ENCODE measurements around the gene KIF5A. TPM values are rescaled to one million over a fixed set of nuclear protein-coding genes. Genes with fewer than 3 reads are reported as not detected.

KIF5A gene
- total and polyA plus RNA-seq, 5 experiments from 2014 or later, result 0.17 to 2.3 (median 0.85) TPM; not detected in 1

DNA sequence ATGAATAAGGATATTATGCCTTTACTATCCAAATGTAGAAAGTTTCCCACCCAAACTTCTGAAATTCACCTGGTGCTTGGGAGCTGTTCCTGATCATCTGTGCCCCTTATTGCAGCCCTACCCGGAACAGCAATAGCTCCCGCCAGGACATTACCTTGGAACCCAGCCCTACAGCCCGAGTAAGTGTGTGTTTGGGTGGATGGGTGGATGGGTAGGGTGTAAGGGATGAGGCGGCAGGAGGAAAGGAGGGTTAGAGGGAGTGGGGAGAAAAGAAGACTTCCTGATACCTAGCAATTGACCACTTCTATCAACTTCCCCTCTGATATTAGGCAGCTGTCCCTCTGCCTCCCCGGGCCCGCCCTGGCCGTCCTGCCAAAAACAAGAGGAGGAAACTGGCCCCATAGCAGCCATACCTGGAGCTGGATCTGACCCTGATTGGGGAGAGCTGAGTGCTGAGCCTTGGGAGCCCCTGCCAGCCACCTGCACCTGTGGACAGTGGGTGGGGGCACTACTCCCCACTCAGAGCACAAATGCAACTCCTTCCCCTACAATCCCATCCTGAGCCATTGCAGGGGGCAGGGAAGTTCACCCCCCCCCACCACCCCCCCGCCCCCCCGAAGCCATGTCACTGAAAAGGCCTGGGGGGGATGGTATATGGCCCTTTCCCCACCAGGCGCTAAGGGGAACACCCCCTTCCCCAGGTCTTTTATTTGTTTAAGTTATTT lies 20.9 kb upstream of the KIF5A start:
- H3K27me3 Mint-ChIP-seq, result no peaks in the 10 kb centered on the region
- peaks cover 0 to 71% (median 0%) of the 10 kb centered on the region in 3 donors for H3K36me3 Mint-ChIP-seq
- DNase-seq, result no peak
- POLR2A ChIA-PET, result interaction anchor here (0.9 to 1.3 kb wide), 3 partner anchors 8 to 70 kb away, joined by 4 to 6 read pairs (median 4); partner anchors contain the start of gene DDIT3
- H3K4me1 Mint-ChIP-seq, result peaks cover 13 to 37% (median 19%) of the 10 kb centered on the region in 4 donors
- H3K9me3 Mint-ChIP-seq, result no peaks in the 10 kb centered on the region
- no peak for ATAC-seq
- H3K27ac Mint-ChIP-seq, result peak overlapping the region in 6 of 10 donors; percentile 28 to 86 (median 70)
- H3K4me3 Mint-ChIP-seq, result no peak overlapping the region

DNA sequence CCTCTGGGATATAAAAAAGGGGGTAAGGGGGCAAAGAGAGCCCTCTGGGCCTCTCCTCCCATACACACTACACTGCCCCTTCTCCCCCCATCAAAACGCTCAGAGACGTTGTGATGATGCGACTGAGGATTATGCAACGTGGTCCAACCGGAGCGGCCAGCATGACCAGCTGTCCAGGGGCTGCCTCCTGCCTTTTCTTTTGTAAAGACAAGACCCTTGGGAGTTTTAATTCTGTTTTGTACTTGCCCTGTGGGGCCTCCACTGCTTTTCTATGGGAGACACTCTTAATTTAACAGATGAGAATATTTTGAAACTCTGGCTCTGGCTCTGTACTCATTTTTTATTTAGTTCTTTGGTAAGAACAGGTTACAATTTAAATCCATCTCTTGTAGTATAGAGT lies 20.0 kb upstream of the KIF5A start:
- Mint-ChIP-seq H3K36me3 (peaks cover 0 to 76% (median 3%) of the 10 kb centered on the region in 3 donors), H3K27ac (peak overlapping the region in 5 of 10 donors; percentile 7 to 86 (median 75)), H3K4me3 (no peak overlapping the region), H3K4me1 (peaks cover 7 to 28% (median 11%) of the 10 kb centered on the region in 4 donors), H3K27me3 (no peaks in the 10 kb centered on the region), H3K9me3 (no peaks in the 10 kb centered on the region)
- no peak for DNase-seq
- no peak for ATAC-seq
- POLR2A ChIA-PET, result interaction anchor here (0.6 to 1.2 kb wide), 2 partner anchors 49 to 1485 kb away, joined by 4 to 5 read pairs; no protein-coding TSS in a partner anchor

DNA sequence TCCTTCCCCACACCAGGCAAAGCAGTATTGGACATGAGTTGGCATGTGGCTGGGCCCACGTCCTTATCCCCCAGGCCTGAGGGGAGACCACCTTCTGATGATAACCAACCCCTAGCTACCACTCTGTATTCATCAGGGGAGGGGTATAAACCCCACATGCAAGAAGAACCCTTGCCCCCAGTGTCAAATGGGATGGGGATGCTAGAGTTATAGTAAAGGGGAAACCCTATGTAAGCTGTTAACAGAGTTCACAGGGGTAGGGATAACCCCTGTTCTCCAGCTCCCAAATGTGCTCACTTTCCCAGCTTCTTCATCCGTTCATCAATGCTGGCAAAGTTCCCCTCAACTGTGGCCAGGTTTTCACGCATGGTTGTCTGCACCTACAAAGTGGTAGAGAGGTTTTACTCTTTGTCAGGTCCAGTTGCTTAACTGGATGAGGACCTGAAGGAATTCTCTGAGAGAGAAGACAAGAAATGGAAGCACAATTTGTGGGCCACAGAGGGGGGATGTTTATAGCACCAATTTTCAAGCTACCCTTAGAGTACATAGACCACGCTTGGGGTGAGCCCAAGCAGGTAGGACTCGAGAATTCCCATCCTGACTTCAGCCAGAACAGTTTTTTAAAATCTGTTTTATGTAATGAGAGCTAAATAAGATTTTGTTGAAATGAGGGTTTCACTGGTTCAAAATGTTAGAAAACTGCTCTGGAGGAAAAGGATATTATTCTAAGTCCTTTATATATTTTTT lies 19.3 kb upstream of the KIF5A start:
- Mint-ChIP-seq H3K36me3 (peaks cover 0 to 80% (median 4%) of the 10 kb centered on the region in 3 donors), H3K4me3 (no peak overlapping the region), H3K9me3 (no peaks in the 10 kb centered on the region), H3K27ac (peak overlapping the region in 4 of 10 donors; percentile 36 to 75 (median 59)), H3K4me1 (peaks cover 3 to 21% (median 8%) of the 10 kb centered on the region in 4 donors), H3K27me3 (no peaks in the 10 kb centered on the region)
- DNase-seq, result no peak
- ATAC-seq, result no peak
- POLR2A ChIA-PET, result interaction anchor here (0.6 to 1.2 kb wide), 4 partner anchors 10 to 1486 kb away, joined by 3 to 5 read pairs (median 4); no protein-coding TSS in a partner anchor

DNA sequence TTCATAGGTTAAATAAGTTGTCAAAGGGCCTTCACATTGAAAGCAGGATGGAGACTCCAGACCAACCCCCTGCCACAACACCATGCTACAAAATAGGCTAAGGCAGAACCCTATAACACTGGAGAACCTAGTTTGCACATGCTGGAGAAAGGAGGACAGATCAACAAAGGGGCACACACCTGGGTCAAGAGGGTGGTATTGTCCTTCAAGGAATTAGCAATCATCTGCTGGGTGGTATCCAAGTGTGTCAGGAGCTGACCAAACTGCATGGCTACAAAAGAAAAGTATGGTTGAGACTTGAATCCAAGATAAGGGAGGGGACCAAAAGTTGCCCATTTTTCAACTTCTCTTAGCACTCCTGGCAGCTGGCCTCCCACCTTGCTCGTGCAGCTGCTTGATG lies 18.0 kb upstream of the KIF5A start:
- DNase-seq (no peak), ATAC-seq (no peak)
- Mint-ChIP-seq H3K36me3 (peaks cover 0 to 80% (median 6%) of the 10 kb centered on the region in 3 donors), H3K27me3 (no peaks in the 10 kb centered on the region), H3K27ac (peak overlapping the region in 4 of 10 donors; percentile 15 to 59 (median 42)), H3K4me1 (peaks cover 0 to 8% (median 5%) of the 10 kb centered on the region in 4 donors), H3K4me3 (no peak overlapping the region), H3K9me3 (no peaks in the 10 kb centered on the region)
- POLR2A ChIA-PET, result interaction anchor here (1.1 to 1.8 kb wide), 2 partner anchors 8 to 15 kb away, joined by 3 to 10 read pairs; partner anchors contain the start of genes DCTN2 and MBD6

DNA sequence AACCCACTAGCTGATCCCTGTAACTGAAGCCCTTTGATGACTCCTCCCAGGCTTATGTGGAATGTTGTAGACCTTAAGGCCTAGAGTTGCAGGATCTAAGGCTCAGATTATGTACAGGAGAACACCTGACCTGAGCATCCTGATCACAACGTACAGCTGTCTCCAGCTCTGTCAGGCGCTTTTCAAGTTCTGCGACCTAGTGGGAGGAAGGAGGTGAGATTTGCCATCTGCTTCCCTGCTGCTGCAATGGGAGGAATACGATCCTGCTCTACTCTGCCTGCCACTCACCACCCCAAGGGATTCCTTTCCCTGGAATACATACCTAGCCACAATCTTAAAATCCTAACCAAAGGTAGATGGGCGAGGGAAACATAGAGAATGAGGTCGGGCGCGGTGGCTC lies 16.7 kb upstream of the KIF5A start:
- Mint-ChIP-seq H3K27ac (peak overlapping the region in 3 of 10 donors; percentile 7 to 43 (median 19)), H3K36me3 (peaks cover 0 to 79% (median 6%) of the 10 kb centered on the region in 3 donors), H3K9me3 (no peaks in the 10 kb centered on the region), H3K4me1 (peaks cover 0 to 9% (median 6%) of the 10 kb centered on the region in 4 donors), H3K4me3 (no peak overlapping the region), H3K27me3 (no peaks in the 10 kb centered on the region)
- POLR2A ChIA-PET, result interaction anchor here (1.8 kb wide), 1 partner anchor 10 kb away, joined by 10 read pairs; the partner anchor contains the start of gene MBD6
- ATAC-seq (no peak), DNase-seq (no peak)

DNA sequence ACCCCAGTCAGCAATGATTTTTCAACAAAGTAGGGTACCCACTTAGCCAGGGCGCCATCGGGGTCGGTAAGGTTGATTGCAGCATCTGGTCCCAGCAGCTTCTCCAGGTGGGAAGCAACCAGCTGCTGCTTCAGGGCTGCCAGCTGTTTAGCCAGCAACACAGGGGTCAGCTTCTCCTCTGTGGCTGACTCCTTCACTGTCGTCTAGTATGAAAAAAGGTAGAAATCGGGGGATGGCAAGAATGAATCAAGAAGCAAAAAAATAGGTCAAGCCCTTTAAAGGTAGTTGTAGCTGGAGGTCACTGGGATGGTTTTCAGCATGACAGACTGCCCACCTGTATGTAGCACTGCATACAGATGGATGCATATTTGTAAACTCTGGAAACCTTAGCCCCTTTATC lies 15.6 kb upstream of the KIF5A start:
- Mint-ChIP-seq H3K27ac (peak overlapping the region in 1 of 10 donors; percentile 74), H3K4me1 (peaks cover 0 to 20% (median 8%) of the 10 kb centered on the region in 4 donors), H3K36me3 (peaks cover 0 to 82% (median 8%) of the 10 kb centered on the region in 3 donors), H3K27me3 (no peaks in the 10 kb centered on the region), H3K4me3 (no peak overlapping the region), H3K9me3 (no peaks in the 10 kb centered on the region)
- DNase-seq (no peak), ATAC-seq (no peak)
- POLR2A ChIA-PET, result no interaction called here

DNA sequence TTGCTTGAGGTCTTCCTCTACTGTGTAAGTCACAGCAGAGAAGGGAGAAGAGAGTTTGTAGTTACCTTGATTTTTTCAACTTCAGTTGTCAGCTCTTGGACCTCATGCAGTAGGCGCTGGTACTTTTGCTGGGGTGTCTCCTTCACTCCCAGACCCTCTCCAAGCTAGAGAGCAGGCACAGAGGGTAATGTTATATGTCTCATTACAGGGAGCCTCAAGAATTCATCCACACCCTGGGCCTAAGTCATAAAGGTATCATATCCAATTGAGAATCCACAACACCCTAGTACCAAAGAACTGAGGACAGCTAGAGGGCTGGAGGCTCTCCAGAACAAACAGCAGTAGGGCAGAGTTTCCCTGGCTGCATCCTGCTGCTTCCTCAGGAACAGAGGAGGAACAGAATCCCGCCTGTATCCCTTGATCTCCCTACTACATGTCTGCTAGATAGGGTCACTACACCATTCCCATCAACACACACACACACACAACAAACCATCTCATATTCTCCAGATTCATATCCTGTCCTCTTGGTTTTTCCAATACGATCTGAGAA lies 14.8 kb upstream of the KIF5A start:
- Mint-ChIP-seq H3K4me1 (peaks cover 0 to 13% (median 6%) of the 10 kb centered on the region in 4 donors), H3K4me3 (no peak overlapping the region), H3K27me3 (no peaks in the 10 kb centered on the region), H3K27ac (peak overlapping the region in 3 of 10 donors; percentile 10 to 53 (median 20)), H3K36me3 (peaks cover 0 to 82% (median 10%) of the 10 kb centered on the region in 3 donors), H3K9me3 (no peaks in the 10 kb centered on the region)
- POLR2A ChIA-PET, result no interaction called here
- DNase-seq, result no peak
- ATAC-seq, result no peak

DNA sequence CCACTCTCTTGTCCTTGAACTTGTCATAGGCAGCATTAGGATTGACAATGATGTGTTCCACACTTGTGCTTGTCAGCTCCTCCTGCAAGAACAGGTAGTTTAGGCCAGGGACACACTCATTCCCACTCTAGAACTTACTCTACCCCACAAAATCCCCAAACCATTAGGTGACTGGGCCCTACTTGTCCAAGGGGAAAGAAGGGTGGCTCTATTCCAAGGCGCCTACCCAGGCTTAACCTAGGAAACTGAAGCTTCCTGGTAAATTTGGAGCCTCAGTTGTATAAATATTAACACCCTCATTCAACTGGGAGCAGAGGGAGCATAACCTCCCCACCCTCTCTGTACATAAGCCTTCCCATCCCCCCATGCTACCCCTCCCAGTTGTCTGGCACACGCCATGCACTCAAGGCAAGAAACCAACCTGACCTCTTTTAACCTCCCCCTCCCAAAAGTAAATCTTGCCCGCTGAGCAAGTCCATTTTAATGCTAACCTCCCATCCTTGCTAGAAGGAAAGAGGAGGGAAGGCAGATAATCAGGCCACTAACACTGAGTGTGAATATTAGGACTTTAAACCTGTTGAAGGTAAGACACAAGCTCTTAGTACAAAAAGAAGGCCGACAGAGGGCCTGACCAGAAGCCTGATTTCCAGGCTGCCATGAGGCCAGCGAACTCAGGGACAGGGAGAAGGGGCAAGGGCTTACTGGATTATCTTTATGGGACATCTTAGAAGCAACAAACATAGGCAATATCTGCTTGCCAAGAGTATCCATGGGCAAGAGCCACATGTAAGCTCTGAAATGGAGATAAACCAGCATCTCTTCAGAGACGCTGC lies 13.9 kb upstream of the KIF5A start:
- no peak for DNase-seq
- POLR2A ChIA-PET, result interaction anchor here (1.2 kb wide), 1 partner anchor 12 kb away, joined by 4 read pairs; no protein-coding TSS in a partner anchor
- Mint-ChIP-seq H3K36me3 (peaks cover 0 to 84% (median 10%) of the 10 kb centered on the region in 3 donors), H3K27me3 (no peaks in the 10 kb centered on the region), H3K9me3 (no peaks in the 10 kb centered on the region), H3K4me3 (no peak overlapping the region), H3K27ac (peak overlapping the region in 3 of 10 donors; percentile 52 to 65 (median 53)), H3K4me1 (peaks cover 0 to 13% (median 6%) of the 10 kb centered on the region in 4 donors)
- no peak for ATAC-seq

DNA sequence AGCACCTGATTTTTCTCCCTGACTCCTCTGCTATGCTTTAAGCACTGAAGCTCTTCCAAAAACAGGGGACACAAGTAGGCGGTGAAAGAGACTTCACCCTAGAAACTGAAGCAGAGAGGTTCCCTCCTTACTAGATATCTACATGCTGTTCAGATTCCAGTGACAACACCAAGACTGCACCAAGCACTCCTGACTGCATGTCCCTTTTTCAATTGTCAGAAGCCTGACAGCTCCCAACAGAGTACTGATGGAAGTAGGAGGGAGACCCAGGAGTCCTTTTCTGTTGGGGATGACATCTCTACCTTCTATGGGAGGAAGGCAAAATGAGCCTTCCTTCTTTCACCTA lies 13.3 kb upstream of the KIF5A start:
- peak overlapping the region in 1 of 10 donors; percentile 2 for H3K27ac Mint-ChIP-seq
- H3K4me3 Mint-ChIP-seq, result no peak overlapping the region
- ATAC-seq, result no peak
- H3K36me3 Mint-ChIP-seq, result peaks cover 0 to 80% (median 10%) of the 10 kb centered on the region in 3 donors
- DNase-seq, result no peak
- POLR2A ChIA-PET, result interaction anchor here (1.2 to 1.5 kb wide), 2 partner anchors 10 to 12 kb away, joined by 4 read pairs; no protein-coding TSS in a partner anchor
- H3K4me1 Mint-ChIP-seq, result peaks cover 0 to 13% (median 6%) of the 10 kb centered on the region in 4 donors
- H3K9me3 Mint-ChIP-seq, result no peaks in the 10 kb centered on the region
- H3K27me3 Mint-ChIP-seq, result no peaks in the 10 kb centered on the region

DNA sequence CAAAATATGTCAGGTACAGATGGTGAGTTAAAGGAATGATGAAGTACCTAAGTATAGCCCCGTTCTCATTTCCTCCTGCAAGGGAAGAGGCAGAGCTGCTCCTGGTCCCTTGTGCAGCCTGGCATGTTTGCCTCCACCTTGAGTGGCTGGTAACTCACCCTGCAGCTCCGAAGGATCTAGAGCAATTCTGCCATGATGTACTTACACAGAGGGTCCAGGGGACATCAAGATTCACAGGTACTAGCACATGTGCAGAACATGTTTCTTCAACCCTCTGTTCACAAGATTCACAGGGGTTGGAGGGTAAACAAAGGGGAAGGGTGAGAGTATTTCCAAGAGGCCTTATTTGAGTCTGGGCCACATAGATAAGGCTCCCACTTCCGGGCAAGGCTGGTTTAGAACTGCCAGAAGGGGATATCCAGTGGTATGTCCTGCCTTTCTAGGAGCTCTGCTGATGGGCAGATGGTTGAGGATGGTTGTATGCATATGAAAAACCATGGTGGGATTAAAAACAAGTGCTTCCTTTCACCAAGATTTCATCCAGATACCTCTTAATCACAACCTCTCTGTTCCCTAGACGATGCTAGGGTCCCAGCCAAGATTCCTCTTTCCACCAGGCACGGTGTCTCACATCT lies 10.6 kb upstream of the KIF5A start:
- no peak overlapping the region for H3K4me3 Mint-ChIP-seq
- H3K36me3 Mint-ChIP-seq, result peaks cover 0 to 58% (median 8%) of the 10 kb centered on the region in 3 donors
- peaks cover 9 to 23% (median 14%) of the 10 kb centered on the region in 4 donors for H3K4me1 Mint-ChIP-seq
- POLR2A ChIA-PET, result interaction anchor here (0.6 to 1.1 kb wide), 3 partner anchors 15 to 42 kb away, joined by 3 to 5 read pairs (median 4); no protein-coding TSS in a partner anchor
- no peak for DNase-seq
- H3K9me3 Mint-ChIP-seq, result no peaks in the 10 kb centered on the region
- peak overlapping the region in 2 of 10 donors; percentile 12 to 14 for H3K27ac Mint-ChIP-seq
- no peaks in the 10 kb centered on the region for H3K27me3 Mint-ChIP-seq
- ATAC-seq, result no peak

DNA sequence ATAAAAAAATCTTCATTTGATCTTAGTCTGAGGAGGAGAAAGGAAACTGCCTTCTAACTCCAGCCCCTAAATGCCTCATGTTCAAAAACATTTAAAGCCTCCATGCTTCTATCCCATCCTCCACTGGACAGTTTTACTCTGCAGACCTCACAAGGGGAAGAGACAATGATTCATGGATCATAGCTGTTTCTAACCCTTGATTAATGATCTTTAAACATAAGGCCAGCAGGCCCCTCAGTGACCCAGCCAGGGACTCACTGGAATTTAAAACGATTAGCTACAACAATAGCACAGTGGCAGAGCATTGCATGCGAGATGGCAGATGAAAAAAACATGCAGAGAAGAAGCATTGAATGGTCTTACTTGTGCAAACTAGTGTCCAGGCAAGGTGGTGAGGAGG lies 8.8 kb upstream of the KIF5A start:
- H3K36me3 Mint-ChIP-seq, result peaks cover 0 to 46% (median 4%) of the 10 kb centered on the region in 3 donors
- H3K9me3 Mint-ChIP-seq, result no peaks in the 10 kb centered on the region
- H3K27ac Mint-ChIP-seq, result peak overlapping the region in 3 of 10 donors; percentile 3 to 27 (median 10)
- POLR2A ChIA-PET, result interaction anchor here (0.7 kb wide), 1 partner anchor 22 kb away, joined by 4 read pairs; no protein-coding TSS in a partner anchor
- no peak for DNase-seq
- no peak overlapping the region for H3K4me3 Mint-ChIP-seq
- H3K4me1 Mint-ChIP-seq, result peaks cover 17 to 38% (median 26%) of the 10 kb centered on the region in 4 donors
- H3K27me3 Mint-ChIP-seq, result no peaks in the 10 kb centered on the region
- no peak for ATAC-seq
